CMK (cell line): ENCODE measurements around the gene MIB1.
"Not testable (repeated sequence)": the region's sequence is repeated elsewhere in the genome, so short reads cannot be mapped to it uniquely, and the experiment has no call there.

ENCODE experiments used
- DNase-seq: peaks from one replicate; pipeline ENCODE4 v3.0.0-alpha.2; 2010; ENCODE audit warnings: low read depth

The MIB1 gene

DNA sequence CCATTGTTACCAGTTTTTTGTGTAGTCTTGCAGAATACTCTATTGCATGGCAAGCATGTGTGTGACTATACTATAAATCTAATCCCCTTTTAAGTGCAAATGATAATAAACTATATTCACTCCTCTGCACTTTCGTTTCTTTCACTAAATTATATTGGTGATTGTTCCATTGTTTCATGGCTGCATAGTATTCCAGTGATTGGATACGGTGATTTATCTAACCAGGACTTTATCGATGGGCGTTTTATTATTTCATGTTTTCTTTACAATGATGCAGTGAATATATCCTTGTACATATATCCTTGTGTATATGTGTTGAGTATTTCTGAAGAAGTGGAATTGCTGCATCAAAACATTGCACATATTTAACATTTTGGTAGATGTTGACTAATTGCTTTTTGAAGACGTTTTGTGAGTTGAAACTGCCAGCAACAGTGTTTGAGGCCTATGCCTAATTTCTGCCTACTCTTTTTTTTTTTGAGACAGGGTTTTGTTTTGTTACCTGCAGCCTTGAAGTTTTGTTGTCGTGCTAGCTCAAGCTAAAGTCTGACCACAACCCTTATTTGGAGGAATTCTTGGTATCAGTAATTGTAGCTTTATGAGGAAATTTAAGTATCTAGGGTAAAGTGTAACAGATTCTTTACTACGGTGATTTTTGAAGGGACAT is 2.7 kb downstream of the MIB1 start:
- DNase-seq, result no peak

GRCh38 chr18:21745231-21745630 is 4.6 kb downstream of the MIB1 start:
- no peak for DNase-seq

GRCh38 chr18:21747268-21747667 is 6.7 kb downstream of the MIB1 start:
- no peak for DNase-seq

GRCh38 chr18:21747764-21748693 is 7.4 kb downstream of the MIB1 start:
- no peak for DNase-seq

GRCh38 chr18:21757833-21758232 is 17.2 kb downstream of the MIB1 start:
- DNase-seq, result no peak

- DNase-seq, result no peak
Observed at GRCh38 chr18:21759836-21760235, 19.2 kb downstream of the MIB1 start.

DNA sequence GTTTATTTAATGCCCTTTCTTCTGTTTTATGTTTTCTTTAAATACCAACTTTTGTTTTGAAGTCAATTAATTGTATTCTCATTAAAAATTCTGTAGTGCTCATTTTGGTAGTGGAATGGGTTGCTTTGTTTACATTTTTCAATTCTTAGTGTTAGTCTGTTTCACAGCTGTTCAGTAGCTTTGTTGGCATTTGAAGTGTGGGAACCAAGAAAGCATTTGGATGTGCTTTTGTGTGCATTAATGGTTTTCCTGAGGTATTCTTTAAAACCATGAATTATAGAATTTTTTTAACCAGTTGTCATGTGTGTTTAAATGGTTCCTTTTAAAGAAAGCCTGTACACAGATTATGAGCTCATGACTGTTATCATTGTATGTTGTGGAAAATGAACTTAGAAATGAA is 19.7 kb downstream of the MIB1 start:
- no peak for DNase-seq

- DNase-seq, result no peak
Observed at GRCh38 chr18:21761471-21762115, 21.0 kb downstream of the MIB1 start.

DNA sequence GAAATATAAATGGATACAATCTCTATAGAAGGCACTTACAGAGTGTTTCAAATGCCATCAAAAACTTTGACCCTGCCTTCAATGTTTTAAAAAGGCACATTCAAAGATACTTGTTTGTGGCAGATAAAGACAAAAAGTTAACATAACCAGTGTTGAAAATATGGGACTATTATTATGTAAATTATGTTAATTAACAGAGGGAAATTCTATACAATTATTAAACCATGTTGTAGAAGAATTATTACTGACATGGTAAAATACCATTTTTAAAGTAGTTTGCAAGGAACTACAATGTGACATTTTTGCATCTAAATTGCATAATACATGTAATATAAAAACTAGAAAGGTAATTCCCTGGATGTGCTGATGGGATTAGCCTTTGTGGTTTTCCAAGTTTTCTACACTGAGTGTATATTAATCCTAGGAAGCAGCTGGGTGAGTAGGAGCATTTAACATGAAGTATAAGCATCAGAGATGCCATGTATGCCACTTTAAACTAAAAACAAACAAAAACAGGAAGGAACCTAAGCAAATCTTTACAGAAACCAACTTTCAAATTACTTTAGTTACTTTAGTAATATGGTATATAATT is 21.7 kb downstream of the MIB1 start:
- DNase-seq, result no peak

DNA sequence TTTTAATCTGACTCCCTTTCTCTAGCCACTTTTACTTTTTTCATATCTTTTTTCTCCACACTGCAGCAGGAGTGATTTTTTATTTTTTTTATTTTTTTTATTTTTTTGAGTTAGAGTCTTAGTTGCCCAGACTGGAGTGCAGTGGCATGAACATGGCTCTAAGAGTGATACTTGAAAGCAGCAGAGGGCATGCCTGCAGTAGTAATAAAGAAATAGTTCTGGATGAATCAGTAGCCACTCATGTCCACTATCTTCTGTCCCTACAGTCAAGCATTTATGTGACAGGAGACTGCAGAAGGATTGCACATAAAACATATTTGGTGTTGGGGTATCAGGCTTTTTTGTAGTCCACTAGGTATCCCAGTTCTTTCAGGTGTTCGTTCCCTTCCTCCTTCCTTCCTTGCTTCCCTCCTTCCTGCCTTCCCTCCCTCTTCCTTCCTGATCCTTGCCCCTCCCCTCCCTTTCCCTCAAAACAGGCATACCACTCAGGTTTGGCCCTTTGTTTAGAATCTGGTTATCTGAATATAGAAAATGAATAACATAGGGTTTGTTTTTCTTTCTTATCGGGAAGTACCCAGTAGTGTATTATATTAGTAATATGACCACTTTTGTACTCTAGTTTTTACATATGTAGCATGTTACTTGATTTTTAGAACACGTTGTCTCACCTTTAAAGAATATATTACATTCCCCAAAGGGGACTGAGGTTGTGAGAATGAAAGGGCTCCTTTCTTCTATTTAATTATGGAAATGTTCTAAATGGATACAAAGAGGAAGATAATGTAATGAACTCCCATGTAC is 23.5 kb downstream of the MIB1 start:
- DNase-seq, result no peak

DNA sequence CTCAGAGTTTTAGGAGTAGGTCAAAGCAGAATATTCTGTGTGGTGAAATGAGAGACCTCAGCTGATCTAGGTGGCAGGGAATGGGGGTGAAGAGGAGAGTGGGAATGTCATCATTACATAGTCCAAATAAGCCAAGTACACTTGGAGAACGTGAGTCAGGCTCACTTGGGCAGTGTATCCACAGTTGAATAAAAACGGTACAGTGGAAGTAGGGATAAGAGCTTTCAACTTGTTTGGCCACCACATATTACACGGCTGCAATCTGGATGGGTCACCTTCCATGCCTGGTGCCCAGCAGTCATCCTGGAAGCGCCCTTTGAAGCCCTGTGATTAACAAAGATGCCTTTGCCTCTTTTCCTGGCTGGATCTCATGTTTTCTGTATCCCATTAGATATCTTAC is 28.6 kb downstream of the MIB1 start:
- DNase-seq, result no peak

- DNase-seq, result no peak
Observed at GRCh38 chr18:21774722-21775121, 34.1 kb downstream of the MIB1 start.

DNA sequence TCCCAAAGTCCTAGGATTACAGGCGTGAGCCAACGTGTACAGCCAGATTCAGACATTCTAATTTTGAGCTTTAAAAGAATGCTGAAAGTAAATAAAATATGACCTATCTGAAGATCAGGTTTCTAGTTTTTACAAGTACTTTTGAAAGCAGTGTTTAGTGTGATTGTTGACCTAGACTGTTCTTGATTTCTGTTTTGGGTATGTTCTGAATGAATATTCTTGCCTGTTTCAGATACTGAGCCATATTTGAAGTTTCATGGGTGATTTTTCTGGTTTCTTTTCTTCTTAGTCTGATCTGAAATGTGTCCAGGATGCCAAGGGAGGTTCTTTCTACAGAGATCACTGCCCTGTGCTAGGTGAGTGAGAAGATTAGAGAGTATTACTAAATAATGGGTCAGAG is 37.2 kb downstream of the MIB1 start:
- no peak for DNase-seq

GRCh38 chr18:21786526-21786925 is 45.9 kb downstream of the MIB1 start:
- DNase-seq, result no peak

DNA sequence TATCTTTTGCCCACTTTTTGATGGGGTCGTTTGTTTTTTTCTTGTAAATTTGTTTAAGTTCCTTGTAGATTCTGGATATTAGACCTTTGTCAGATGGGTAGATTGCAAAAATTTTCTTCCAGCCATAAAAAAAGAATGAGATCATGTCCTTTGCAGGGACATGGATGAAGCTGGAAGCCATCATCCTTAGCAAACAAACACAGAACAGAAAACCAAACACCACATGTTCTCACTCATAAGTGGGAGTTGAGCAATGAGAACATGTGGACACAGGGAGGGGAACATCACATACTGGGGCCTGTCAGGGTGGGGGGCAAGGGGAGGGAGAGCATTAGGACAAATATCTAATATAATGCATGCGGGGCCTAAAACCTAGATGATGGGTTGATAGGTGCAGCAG is 55.5 kb downstream of the MIB1 start:
- not testable (repeated sequence) for DNase-seq

GRCh38 chr18:21798126-21798525 is 57.5 kb downstream of the MIB1 start:
- DNase-seq, result no peak

GRCh38 chr18:21799721-21800120 is 59.1 kb downstream of the MIB1 start:
- no peak for DNase-seq

- no peak for DNase-seq
Observed at GRCh38 chr18:21803495-21803894, 62.9 kb downstream of the MIB1 start.

DNA sequence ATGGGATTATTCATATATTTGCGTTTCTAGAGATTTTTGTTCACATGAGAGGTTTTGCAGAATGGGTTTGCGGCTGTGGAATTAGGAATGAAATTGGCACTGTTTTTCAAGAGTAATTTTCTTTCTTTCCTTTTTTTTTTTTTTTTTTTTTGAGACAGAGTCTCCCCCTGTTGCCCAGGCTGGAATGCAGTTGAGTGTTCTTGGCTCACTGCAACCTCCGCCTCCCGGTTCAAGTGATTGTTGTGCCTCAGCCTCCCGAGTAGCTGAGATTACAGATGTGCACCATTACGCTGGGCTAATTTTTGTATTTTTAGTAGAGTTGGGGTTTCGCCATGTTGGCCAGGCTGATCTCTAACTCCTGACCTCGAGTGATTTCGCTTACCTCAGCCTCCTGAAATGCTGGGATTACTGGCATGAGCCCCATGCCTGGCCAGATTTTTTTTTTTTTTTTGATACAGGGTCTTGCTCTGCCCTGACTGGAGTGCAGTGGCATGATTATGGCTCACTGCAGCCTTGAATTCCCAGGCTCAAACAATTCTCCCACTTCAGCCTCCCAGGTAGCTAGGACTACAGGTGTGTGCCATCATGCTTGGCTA is 65.3 kb downstream of the MIB1 start:
- no peak for DNase-seq

DNA sequence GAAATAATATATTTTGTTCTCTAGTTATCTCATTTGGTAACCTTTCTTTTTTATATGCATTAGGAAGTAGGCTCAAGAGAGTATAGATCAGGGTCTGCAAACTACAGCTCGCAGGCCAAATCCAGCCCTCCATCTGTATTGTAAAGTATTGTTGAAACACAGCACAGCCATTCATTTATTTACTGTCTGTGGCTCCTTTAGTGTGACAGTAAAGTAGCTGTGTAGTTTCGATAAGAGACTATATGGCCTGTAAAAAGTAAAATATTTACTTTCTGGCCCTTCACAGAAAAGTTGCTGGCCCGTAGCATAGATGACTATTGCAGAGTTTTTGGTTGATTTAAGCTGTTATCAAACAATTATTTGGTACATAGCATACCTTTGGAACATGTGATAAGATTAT is 67.6 kb downstream of the MIB1 start:
- no peak for DNase-seq

- DNase-seq, result no peak
Observed at GRCh38 chr18:21809725-21810124, 69.1 kb downstream of the MIB1 start.
